SU-DHL-6 (cell line): Measurements from ENCODE around the gene TRMT10A.

Source experiments
- CTCF ChIP-seq: fragments of 200-600 bp; sonication (generic); IDR thresholded peaks from one replicate; pipeline ENCODE4 v1.5.1; 2017; ENCODE audit warnings: antibody characterized with exemption, mild to moderate bottlenecking, low read length, moderate library complexity; ENCODE audit not compliant: insufficient read depth, poor library complexity, severe bottlenecking
- EZH2phosphoT487 ChIP-seq: fragments of 200-600 bp; sonication (generic), shearing (Covaris generic); conservative IDR thresholded peaks from 2 replicates; pipeline ENCODE4 v1.6.1; 2018; ENCODE audit warnings: mild to moderate bottlenecking, antibody characterized with exemption, low read length, moderate library complexity, mixed read lengths

GRCh38 chr4:99529228-99529627 is 34.6 kb downstream of the TRMT10A start:
- TF ChIP-seq CTCF (no peak), EZH2phosphoT487 (no peak)
